ENCODE data around the gene KEAP1.
"Not testable (repeated sequence)": the region's sequence is repeated elsewhere in the genome, so short reads cannot be mapped to it uniquely, and the experiment has no call there.

Gene KEAP1

GRCh38 chr19:10473192-10473591, 30.0 kb downstream of the KEAP1 start:
- no peak overlapping the region for H3K4me3 ChIP-seq (replicated peaks in 1 of 2; ENCODE audit: low read depth in 2 of 2, low read length in 2 of 2)
- TF ChIP-seq, protein P1, sequence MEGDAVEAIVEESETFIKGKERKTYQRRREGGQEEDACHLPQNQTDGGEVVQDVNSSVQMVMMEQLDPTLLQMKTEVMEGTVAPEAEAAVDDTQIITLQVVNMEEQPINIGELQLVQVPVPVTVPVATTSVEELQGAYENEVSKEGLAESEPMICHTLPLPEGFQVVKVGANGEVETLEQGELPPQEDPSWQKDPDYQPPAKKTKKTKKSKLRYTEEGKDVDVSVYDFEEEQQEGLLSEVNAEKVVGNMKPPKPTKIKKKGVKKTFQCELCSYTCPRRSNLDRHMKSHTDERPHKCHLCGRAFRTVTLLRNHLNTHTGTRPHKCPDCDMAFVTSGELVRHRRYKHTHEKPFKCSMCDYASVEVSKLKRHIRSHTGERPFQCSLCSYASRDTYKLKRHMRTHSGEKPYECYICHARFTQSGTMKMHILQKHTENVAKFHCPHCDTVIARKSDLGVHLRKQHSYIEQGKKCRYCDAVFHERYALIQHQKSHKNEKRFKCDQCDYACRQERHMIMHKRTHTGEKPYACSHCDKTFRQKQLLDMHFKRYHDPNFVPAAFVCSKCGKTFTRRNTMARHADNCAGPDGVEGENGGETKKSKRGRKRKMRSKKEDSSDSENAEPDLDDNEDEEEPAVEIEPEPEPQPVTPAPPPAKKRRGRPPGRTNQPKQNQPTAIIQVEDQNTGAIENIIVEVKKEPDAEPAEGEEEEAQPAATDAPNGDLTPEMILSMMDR (IDR thresholded peaks at IDR 0.05; ENCODE audit: low read depth, low read length), result no peak
- DNase-seq (ENCODE audit: low read depth in 2 of 2), result peak in 1 of 2 donors; percentile 17

- TF ChIP-seq, protein P1 (IDR thresholded peaks at IDR 0.05; ENCODE audit: low read depth, low read length), result peak; percentile 49
- H3K4me3 ChIP-seq (replicated peaks in 1 of 2; ENCODE audit: low read depth in 2 of 2, low read length in 2 of 2), result no peak overlapping the region
- DNase-seq (ENCODE audit: low read depth in 2 of 2), result peak; percentile 65 to 71
Measured at GRCh38 chr19:10471909-10472308, 31.2 kb downstream of the KEAP1 start.

GRCh38 chr19:10468133-10468532, 35.0 kb downstream of the KEAP1 start:
- no peak overlapping the region for H3K4me3 ChIP-seq (replicated peaks in 1 of 2; ENCODE audit: low read depth in 2 of 2, low read length in 2 of 2)
- TF ChIP-seq, protein P1 (IDR thresholded peaks at IDR 0.05; ENCODE audit: low read depth, low read length), result no peak
- DNase-seq (ENCODE audit: low read depth in 2 of 2), result no peak

DNA sequence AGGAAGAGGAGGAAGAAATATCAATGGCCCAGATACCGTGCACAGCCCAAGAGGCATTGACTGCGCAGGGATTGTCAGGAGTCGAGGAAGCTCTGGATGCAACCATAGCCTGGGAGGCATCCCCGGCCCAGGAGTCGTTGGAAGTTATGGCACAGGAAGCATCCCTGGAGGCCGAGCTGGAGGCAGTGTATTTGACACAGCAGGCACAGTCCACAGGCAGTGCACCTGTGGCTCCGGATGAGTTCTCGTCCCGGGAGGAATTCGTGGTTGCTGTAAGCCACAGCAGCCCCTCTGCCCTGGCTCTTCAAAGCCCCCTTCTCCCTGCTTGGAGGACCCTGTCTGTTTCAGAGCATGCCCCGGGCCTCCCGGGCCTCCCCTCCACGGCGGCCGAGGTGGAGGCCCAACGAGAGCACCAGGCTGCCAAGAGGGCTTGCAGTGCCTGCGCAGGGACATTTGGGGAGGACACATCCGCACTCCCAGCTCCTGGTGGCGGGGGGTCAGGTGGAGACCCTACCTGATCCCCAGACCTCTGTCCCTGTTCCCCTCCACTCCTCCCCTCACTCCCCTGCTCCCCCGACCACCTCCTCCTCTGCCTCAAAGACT, 36.0 kb downstream of the KEAP1 start:
- no peak overlapping the region for H3K4me3 ChIP-seq (replicated peaks in 1 of 2; ENCODE audit: low read depth in 2 of 2, low read length in 2 of 2)
- no peak for DNase-seq (ENCODE audit: low read depth in 2 of 2)

DNA sequence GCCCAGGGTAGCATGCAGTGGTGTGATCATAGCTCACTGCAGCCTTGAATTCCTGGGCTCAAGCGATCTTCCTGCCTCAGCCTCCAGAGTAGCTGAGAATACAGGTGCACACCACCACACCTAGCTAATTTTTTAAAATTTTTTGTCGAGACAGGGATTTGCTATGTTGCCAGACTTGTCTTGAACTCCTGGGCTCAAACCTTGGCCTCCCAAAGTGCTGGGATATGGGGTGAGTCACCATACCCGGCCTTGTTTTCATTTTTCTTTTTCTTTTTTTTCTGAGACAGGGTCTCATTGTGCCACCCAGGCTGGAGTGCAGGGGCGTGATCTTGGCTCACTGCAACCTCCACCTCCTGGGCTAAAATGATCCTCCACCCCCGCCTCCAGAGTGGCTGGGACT, 38.7 kb downstream of the KEAP1 start:
- DNase-seq (ENCODE audit: low read depth in 2 of 2), result no peak
- H3K4me3 ChIP-seq (replicated peaks in 1 of 2; ENCODE audit: low read depth in 2 of 2, low read length in 2 of 2), result no peak overlapping the region
- TF ChIP-seq, protein P1 (IDR thresholded peaks at IDR 0.05; ENCODE audit: low read depth, low read length), result no peak

More for the DNA sequence above, 36.0 kb downstream of the KEAP1 start:
- TF ChIP-seq, protein P1 (IDR thresholded peaks at IDR 0.05; ENCODE audit: low read depth, low read length), result no peak

DNA sequence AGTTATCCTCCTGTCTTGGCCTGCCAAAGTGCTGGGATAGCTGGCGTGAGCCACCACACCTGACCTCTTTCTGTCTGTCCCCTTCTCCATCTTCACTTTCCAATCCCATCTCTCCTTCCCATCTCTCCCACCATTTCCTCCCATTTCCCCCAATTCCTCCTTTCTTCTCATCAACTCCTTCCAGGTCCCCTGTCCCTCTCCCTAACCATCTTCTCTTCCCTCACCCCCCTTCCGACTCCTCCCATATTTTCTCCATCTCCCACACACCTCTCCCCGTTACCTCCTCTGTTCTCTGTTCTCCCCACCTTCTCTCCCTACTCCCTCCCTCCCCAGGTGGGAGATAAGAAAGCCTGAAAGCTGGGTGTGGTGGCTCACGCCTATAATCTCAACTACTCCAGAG, 40.6 kb downstream of the KEAP1 start:
- TF ChIP-seq, protein P1 (IDR thresholded peaks at IDR 0.05; ENCODE audit: low read depth, low read length), result no peak
- DNase-seq (ENCODE audit: low read depth in 2 of 2), result no peak
- H3K4me3 ChIP-seq (replicated peaks in 1 of 2; ENCODE audit: low read depth in 2 of 2, low read length in 2 of 2), result no peak overlapping the region

DNA sequence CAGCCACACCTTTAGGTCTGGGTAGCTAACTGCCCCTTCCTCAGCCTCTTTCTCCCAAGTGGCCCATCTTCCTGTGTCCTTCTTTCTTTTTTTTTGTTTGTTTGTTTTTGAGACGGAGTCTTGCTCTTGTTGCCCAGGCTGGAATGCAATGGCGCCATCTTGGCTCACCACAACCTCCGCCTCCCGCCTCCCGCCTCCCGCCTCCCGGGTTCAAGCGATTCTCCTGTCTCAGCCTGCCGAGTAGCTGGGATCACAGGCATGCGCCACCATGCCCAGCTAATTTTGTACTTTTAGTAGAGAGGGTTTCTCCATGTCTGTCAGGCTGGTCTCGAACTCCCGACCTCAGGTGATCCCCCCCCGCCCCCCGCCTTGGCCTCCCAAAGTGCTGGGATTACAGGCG, 41.1 kb downstream of the KEAP1 start:
- H3K4me3 ChIP-seq (replicated peaks in 1 of 2; ENCODE audit: low read depth in 2 of 2, low read length in 2 of 2); DNase-seq (ENCODE audit: low read depth in 2 of 2): not testable (repeated sequence)

Measured in cardiac fibroblast (primary cell).